Smooth muscle cell (in vitro differentiated cells): Measurements from ENCODE around the gene CXCL9. TPM values are rescaled to one million over a fixed set of nuclear protein-coding genes. Genes with fewer than 3 reads are reported as not detected.
"Not testable (repeated sequence)": the region's sequence is repeated elsewhere in the genome, so short reads cannot be mapped to it uniquely, and the experiment has no call there.

Source experiments
- DNase-seq: peaks from one replicate; lab custom pipeline; 2025; ENCODE audit not compliant: unreplicated experiment; lab: John Stamatoyannopoulos, UW
- H2AFZ ChIP-seq: fragments of 200-600 bp; sonication (generic); 2 replicates; pipeline ENCODE4 v1.6.0; 2016; ENCODE audit warnings: antibody characterized with exemption, low read depth, mild to moderate bottlenecking
- H3F3A ChIP-seq: fragments of 200-600 bp; sonication (generic); 2 replicates; pipeline ENCODE4 v1.6.0; 2017; ENCODE audit warnings: antibody characterized with exemption, low read depth
- H3K27ac ChIP-seq: fragments of 200-600 bp; sonication (generic); 2 replicates; pipeline ENCODE4 v1.5.1; 2016; ENCODE audit warnings: low read depth, mild to moderate bottlenecking
- H3K27me3 ChIP-seq: fragments of 200-600 bp; sonication (generic); 2 replicates; pipeline ENCODE4 v1.6.1; 2016; ENCODE audit warnings: low read depth, mild to moderate bottlenecking
- H3K36me3 ChIP-seq: fragments of 200-600 bp; sonication (generic); 2 replicates; pipeline ENCODE4 v1.5.1; 2016; ENCODE audit warnings: low read depth
- H3K4me1 ChIP-seq: fragments of 200-600 bp; sonication (generic); 2 replicates; pipeline ENCODE4 v1.5.1; 2016; ENCODE audit warnings: low read depth
- H3K4me2 ChIP-seq: fragments of 200-600 bp; sonication (generic); 2 replicates; pipeline ENCODE4 v1.6.0; 2016; ENCODE audit warnings: mild to moderate bottlenecking
- H3K4me3 ChIP-seq: fragments of 200-600 bp; sonication (generic); 2 replicates; pipeline ENCODE4 v1.5.1; 2016; ENCODE audit warnings: mild to moderate bottlenecking
- H3K79me2 ChIP-seq: fragments of 200-600 bp; sonication (generic); 2 replicates; pipeline ENCODE4 v1.6.0; 2016; ENCODE audit warnings: low read depth, mild to moderate bottlenecking
- H3K9ac ChIP-seq: fragments of 200-600 bp; sonication (generic); 2 replicates; pipeline ENCODE4 v1.6.0; 2016; ENCODE audit warnings: low read depth
- H3K9me3 ChIP-seq: fragments of 200-600 bp; sonication (generic); replicated peaks from 2 replicates; pipeline ENCODE4 v1.5.1; 2016; ENCODE audit warnings: low read depth
- H4K20me1 ChIP-seq: fragments of 200-600 bp; sonication (generic); 2 replicates; pipeline ENCODE4 v1.6.0; 2016; ENCODE audit warnings: low read depth
- WGBS: methylation state at CpG from one replicate; pipeline ENCODE4 v1.1.7; 2016; ENCODE audit warnings: low lambda C conversion rate; 5-methylcytosine and 5-hydroxymethylcytosine counted together
- polyA plus RNA-seq: library from polyadenylated mRNA; unstranded; fragments of >200 nt; fragmentation: Nextera tagmentation; extraction: Ambion mirVana; gene quantifications from 2 replicates; pipeline ENCODE4 v1.2.1, GENCODE V29; 2016
- total RNA-seq: library from RNA; depleted of rRNA; stranded (reverse); fragments of >200 nt; gene quantifications from 2 replicates; pipeline ENCODE4 v1.2.3, GENCODE V29; 2014
- TF ChIP-seq, protein P1 (sequence below): fragments of 200-600 bp; sonication (generic); IDR thresholded peaks from 2 replicates; pipeline ENCODE4 v1.5.1; 2017; ENCODE audit warnings: borderline replicate concordance, mild to moderate bottlenecking, antibody characterized with exemption; ENCODE audit not compliant: insufficient read depth, poor library complexity, severe bottlenecking

Gene CXCL9
- total RNA-seq (0.27 and 0.45 TPM in 2 replicates), polyA plus RNA-seq (0.16 TPM in 1 of 2 replicates, not detected in the other)

DNA sequence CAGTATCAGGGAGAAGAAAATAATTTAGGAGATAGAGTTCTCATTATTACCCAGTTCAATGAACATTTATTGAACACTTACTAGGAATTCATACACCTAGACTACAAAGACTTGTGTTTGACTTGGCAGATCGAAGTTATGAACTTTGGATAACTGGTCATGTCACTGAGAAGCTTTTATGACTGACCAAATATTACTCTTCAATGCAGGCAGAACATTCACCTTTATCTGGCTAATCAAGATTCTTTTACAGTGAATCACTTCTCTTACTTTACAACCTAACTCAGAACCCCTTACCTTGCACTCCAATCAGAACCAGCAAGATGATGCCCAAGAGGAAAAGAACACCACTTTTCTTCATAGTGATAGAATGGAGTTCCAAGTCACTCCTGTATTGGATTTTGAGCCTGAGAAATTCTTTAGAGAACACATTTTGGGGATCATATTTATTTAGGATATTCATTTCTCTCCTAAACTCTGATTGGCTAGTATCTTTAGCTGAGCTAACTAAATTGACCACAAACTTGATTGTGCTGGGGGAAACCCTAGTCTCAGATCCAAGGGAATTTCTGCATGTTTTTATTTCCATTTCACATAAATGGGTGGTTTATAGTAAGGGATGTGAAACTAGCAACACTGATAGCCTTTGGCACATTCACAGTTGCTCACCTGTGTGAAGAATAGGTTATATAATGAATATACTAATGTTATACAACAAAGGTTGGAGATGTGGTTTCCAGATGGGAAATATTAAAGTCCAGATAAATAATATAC is at the start of gene CXCL9:
Gene CXCL9 (minus strand): TSS at position 421 of the 774 bp plus-strand sequence. CDS start 60 bp downstream, at position 361.
- no peaks in the 10 kb centered on the region for H4K20me1 ChIP-seq
- no peaks in the 10 kb centered on the region for H3F3A ChIP-seq
- H3K27me3 ChIP-seq, result no peaks in the 10 kb centered on the region
- WGBS, result 86% methylated on average over 1 of the region's 1 CpG
- H3K36me3 ChIP-seq, result no peaks in the 10 kb centered on the region
- H3K79me2 ChIP-seq, result no peaks in the 10 kb centered on the region
- TF ChIP-seq, protein P1, sequence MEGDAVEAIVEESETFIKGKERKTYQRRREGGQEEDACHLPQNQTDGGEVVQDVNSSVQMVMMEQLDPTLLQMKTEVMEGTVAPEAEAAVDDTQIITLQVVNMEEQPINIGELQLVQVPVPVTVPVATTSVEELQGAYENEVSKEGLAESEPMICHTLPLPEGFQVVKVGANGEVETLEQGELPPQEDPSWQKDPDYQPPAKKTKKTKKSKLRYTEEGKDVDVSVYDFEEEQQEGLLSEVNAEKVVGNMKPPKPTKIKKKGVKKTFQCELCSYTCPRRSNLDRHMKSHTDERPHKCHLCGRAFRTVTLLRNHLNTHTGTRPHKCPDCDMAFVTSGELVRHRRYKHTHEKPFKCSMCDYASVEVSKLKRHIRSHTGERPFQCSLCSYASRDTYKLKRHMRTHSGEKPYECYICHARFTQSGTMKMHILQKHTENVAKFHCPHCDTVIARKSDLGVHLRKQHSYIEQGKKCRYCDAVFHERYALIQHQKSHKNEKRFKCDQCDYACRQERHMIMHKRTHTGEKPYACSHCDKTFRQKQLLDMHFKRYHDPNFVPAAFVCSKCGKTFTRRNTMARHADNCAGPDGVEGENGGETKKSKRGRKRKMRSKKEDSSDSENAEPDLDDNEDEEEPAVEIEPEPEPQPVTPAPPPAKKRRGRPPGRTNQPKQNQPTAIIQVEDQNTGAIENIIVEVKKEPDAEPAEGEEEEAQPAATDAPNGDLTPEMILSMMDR, result no peak
- H2AFZ ChIP-seq, result no peak within 1 kb of the TSS
- H3K27ac ChIP-seq, result no peak within 1 kb of the TSS
- no peak for DNase-seq
- no peak within 1 kb of the TSS for H3K9ac ChIP-seq
- no peaks in the 10 kb centered on the region for H3K9me3 ChIP-seq
- H3K4me2 ChIP-seq, result no peak within 1 kb of the TSS
- peaks cover 1% of the 10 kb centered on the region for H3K4me1 ChIP-seq
- no peak within 1 kb of the TSS for H3K4me3 ChIP-seq

DNA sequence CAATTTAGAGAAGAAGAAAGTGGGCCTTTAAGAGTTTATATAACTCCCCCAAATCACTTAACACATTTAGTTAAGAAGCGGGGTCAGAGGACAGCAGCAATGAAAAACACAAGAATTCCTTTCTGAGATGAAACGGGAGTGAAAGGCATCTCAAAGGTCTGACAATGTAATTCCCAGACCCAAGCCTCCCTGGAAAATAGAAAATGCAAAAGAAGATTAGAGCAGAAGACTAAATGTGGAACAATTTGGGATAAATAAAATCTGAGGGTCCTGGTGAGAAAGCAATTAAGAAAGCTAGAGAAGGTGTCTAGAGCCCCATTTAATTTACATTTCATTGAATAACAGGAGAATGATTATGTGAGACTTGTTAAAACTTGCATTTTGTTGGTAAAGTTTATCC is 48.1 kb upstream of the CXCL9 start:
- H4K20me1 ChIP-seq, result no peaks in the 10 kb centered on the region
- no peaks in the 10 kb centered on the region for H3K36me3 ChIP-seq
- H3K9ac ChIP-seq, result no peak overlapping the region
- H3K4me1 ChIP-seq, result peaks cover 18% of the 10 kb centered on the region
- DNase-seq, result no peak
- peaks cover 7% of the 10 kb centered on the region for H3K27me3 ChIP-seq
- TF ChIP-seq, protein P1, result no peak
- no peaks in the 10 kb centered on the region for H3K9me3 ChIP-seq
- H3F3A ChIP-seq, result peaks cover 1% of the 10 kb centered on the region
- WGBS, result 71% methylated on average over 2 of the region's 2 CpGs
- H3K4me3 ChIP-seq, result no peak overlapping the region
- H3K79me2 ChIP-seq, result no peaks in the 10 kb centered on the region
- no peak overlapping the region for H3K27ac ChIP-seq
- peak overlapping the region; percentile 0 for H2AFZ ChIP-seq
- no peak overlapping the region for H3K4me2 ChIP-seq

DNA sequence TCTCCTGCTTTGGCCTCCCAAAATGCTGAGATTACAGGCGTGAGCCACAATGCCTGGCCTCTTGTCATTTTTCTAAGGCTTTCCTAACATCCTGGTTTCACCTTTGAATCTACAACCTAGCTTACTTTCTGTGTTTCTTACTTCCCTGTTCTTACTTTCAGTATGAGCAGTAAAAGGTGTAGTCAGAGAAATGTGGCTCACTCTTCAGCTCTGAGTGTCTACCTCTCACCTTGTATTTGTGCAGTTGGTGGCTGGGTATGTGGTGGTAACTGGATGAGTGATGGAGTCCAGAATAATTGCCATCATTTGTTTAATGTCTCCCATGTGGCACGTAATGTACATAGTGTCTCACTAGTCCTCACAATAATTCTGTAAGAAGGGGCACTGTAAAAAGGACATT is 47.7 kb upstream of the CXCL9 start:
- Histone ChIP-seq H4K20me1 (no peaks in the 10 kb centered on the region), H3F3A (no peaks in the 10 kb centered on the region), H3K27ac (no peak overlapping the region), H3K36me3 (no peaks in the 10 kb centered on the region), H3K4me2 (no peak overlapping the region), H3K9ac (no peak overlapping the region), H3K9me3 (no peaks in the 10 kb centered on the region), H3K27me3 (peaks cover 7% of the 10 kb centered on the region), H3K4me1 (peaks cover 14% of the 10 kb centered on the region), H3K4me3 (no peak overlapping the region), H2AFZ (peak overlapping the region; percentile 0), H3K79me2 (no peaks in the 10 kb centered on the region)
- no peak for DNase-seq
- TF ChIP-seq, protein P1, result no peak
- 88% methylated on average over 2 of the region's 2 CpGs for WGBS

DNA sequence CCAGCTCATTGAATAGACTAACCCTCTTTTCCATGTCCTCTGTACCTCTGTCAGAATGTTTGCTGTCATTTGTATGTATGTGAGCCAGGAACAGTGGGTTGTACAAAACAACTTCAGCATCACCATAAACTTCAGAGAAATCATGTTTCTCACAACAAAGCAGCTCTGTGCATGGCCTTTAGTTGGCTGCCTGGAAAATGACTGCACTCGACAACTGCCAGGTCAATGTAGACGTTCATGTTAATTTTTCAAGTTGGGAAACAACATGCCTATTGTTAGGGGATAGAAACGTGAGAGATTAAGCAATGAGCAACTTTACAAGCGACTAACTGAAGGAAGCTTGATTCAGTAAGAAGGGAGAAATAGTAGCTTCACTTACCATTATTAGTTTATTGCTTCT is 46.4 kb upstream of the CXCL9 start:
- H3K79me2 ChIP-seq, result no peaks in the 10 kb centered on the region
- H3K9me3 ChIP-seq, result no peaks in the 10 kb centered on the region
- DNase-seq, result no peak
- TF ChIP-seq, protein P1, result no peak
- H4K20me1 ChIP-seq, result no peaks in the 10 kb centered on the region
- no peak overlapping the region for H3K4me2 ChIP-seq
- H3K9ac ChIP-seq, result no peak overlapping the region
- no peaks in the 10 kb centered on the region for H3F3A ChIP-seq
- 18% methylated on average over 4 of the region's 4 CpGs for WGBS
- peaks cover 6% of the 10 kb centered on the region for H3K4me1 ChIP-seq
- no peak overlapping the region for H3K4me3 ChIP-seq
- H3K36me3 ChIP-seq, result no peaks in the 10 kb centered on the region
- H2AFZ ChIP-seq, result peak overlapping the region; percentile 87
- peaks cover 7% of the 10 kb centered on the region for H3K27me3 ChIP-seq
- no peak overlapping the region for H3K27ac ChIP-seq

DNA sequence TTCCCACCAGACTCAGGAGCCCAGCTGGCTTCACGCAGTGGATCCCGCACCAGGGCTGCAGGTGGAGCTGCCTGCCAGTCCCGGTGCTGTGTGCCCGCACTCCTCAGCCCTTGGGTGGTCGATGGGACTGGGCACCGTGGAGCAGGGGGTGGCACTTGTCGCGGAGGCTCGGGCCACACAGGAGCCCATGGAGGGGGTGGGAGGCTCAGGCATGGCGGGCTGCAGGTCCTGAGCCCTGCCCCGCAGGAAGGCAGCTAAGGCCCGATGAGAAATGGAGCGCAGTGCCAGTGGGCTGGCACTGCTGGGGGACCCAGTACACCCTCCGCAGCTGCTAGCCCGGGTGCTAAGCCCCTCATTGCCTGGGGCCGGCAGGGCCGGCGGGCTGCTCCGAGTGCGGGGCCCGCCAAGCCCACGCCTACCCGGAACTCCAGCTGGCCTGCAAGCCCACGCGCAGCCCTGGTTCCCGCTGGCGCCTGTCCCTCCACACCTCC is 43.3 kb upstream of the CXCL9 start:
- DNase-seq, H3K36me3 ChIP-seq, H2AFZ ChIP-seq, H3K9me3 ChIP-seq, H3K9ac ChIP-seq, H3K79me2 ChIP-seq, H3K4me2 ChIP-seq, H3K4me1 ChIP-seq, H3F3A ChIP-seq, H4K20me1 ChIP-seq, H3K27me3 ChIP-seq, H3K4me3 ChIP-seq, H3K27ac ChIP-seq: not testable (repeated sequence)
- 90% methylated on average over 24 of the region's 27 CpGs for WGBS
